ENCODE measurements around the gene YPEL2. TPM values are rescaled to one million over a fixed set of nuclear protein-coding genes. Genes with fewer than 3 reads are reported as not detected.

Gene YPEL2
- total and polyA plus RNA-seq, 2 of the 13 experiments (the other 11 are each of a cell fraction or from before 2014, with no cell fraction given) = 8.5 to 21.1 TPM

- TF ChIP-seq MIER3 (CRISPR knock-in tag; IDR thresholded peaks at IDR 0.05; ENCODE audit: borderline replicate concordance) (0 out of 2 replicates have a peak, but pooled peaks have one; percentile 16), ZNF609 (CRISPR knock-in tag; IDR thresholded peaks at IDR 0.05; ENCODE audit: borderline replicate concordance) (peak; percentile 42; the same call in 1 of the 2 replicates), MXD1 (CRISPR knock-in tag; IDR thresholded peaks at IDR 0.05) (peak; percentile 61; the same call in 1 of the 2 replicates), EED (CRISPR knock-in tag; IDR thresholded peaks at IDR 0.05) (0 out of 2 replicates have a peak, but pooled peaks have one; percentile 13), POLR2G (IDR thresholded peaks at IDR 0.05; ENCODE audit: low read depth, low read length) (peak; percentile 59; the same call in 1 of the 2 replicates), CREB1 (IDR thresholded peaks at IDR 0.05) (peak; percentile 50; the same call in 1 of the 2 replicates), CREB1 (CRISPR knock-in tag; IDR thresholded peaks at IDR 0.05) (no peak), ZNF367 (CRISPR knock-in tag; IDR thresholded peaks at IDR 0.05; ENCODE audit: borderline replicate concordance) (no peak), ZNF275 (CRISPR knock-in tag; IDR thresholded peaks at IDR 0.05; ENCODE audit: borderline replicate concordance) (no peak), HNF4G (IDR thresholded peaks at IDR 0.05; ENCODE audit: borderline replicate concordance, low read depth, low read length) (no peak; the same call in 1 of the 2 replicates), HNF4G (CRISPR knock-in tag; IDR thresholded peaks at IDR 0.05; ENCODE audit: borderline replicate concordance, low read depth) (0 out of 2 replicates have a peak, but pooled peaks have one; percentile 8), ZBTB33 (CRISPR knock-in tag; IDR thresholded peaks at IDR 0.05) (no peak), ELF3 (CRISPR knock-in tag; IDR thresholded peaks at IDR 0.05) (0 out of 2 replicates have a peak, but pooled peaks have one; percentile 14), CREM (IDR thresholded peaks at IDR 0.05) (no peak), CREM (CRISPR knock-in tag; IDR thresholded peaks at IDR 0.05) (no peak), ZFX (CRISPR knock-in tag; IDR thresholded peaks at IDR 0.05; ENCODE audit: low read depth) (peak; percentile 61), IKZF4 (CRISPR knock-in tag; IDR thresholded peaks at IDR 0.05; ENCODE audit: borderline replicate concordance, low read depth, not compliant biosample characterization) (no peak), IKZF5 (CRISPR knock-in tag; IDR thresholded peaks at IDR 0.05) (peak; percentile 25), KDM2A (CRISPR knock-in tag; IDR thresholded peaks at IDR 0.05; ENCODE audit: borderline replicate concordance, low read depth) (peak; percentile 62)
Observed at GRCh38 chr17:59331129-59331928, at the start of gene YPEL2 (continued).
